Brain microvascular endothelial cell (primary cell): Measurements from ENCODE around the gene BNC1.

Experiments
- DNase-seq: peaks from one replicate; pipeline ENCODE4 v3.0.0-alpha.2; 2020
- H3K27ac ChIP-seq: fragments of 250-450 bp; sonication (Bioruptor Pico); 2 replicates; pipeline ENCODE4 v1.5.1; 2020; ENCODE audit warnings: mild to moderate bottlenecking, moderate library complexity
- H3K27me3 ChIP-seq: fragments of 250-450 bp; sonication (Bioruptor Pico); replicated peaks from 2 replicates; pipeline ENCODE4 v1.5.1; 2020; ENCODE audit warnings: mild to moderate bottlenecking
- H3K36me3 ChIP-seq: fragments of 250-450 bp; sonication (Bioruptor Pico); replicated peaks from 2 replicates; pipeline ENCODE4 v1.5.1; 2020; ENCODE audit warnings: mild to moderate bottlenecking
- H3K4me3 ChIP-seq: 2 replicates; pipeline ENCODE4 v1.5.1; 2011; ENCODE audit warnings: low read depth, mild to moderate bottlenecking, control low read depth, low read length, moderate library complexity
- CTCF ChIP-seq: IDR thresholded peaks from 2 replicates; pipeline ENCODE4 v1.5.1; 2011; ENCODE audit warnings: low read depth, mild to moderate bottlenecking, moderate library complexity, low read length, control low read depth, inconsistent platforms; ENCODE audit errors: missing control alignments
- in situ Hi-C: cut with HindIII; loops from 2 replicates; pipeline ENCODE4 v1.10.0; 2017; ENCODE audit warnings: low sequenced_read_pairs, low pct_ligation_motif_present

Gene BNC1

GRCh38 chr15:83219026-83219425 lies 65.4 kb downstream of the BNC1 start:
- Histone ChIP-seq H3K36me3 (no peaks in the 10 kb centered on the region), H3K27ac (no peak overlapping the region), H3K27me3 (no peaks in the 10 kb centered on the region), H3K4me3 (no peak overlapping the region)
- peak; percentile 18 for DNase-seq
- TF ChIP-seq CTCF, result no peak
- in situ Hi-C loops, result no loop called here

- TF ChIP-seq CTCF, result no peak
- no peaks in the 10 kb centered on the region for H3K27me3 ChIP-seq
- H3K27ac ChIP-seq, result no peak overlapping the region
- DNase-seq, result no peak
- in situ Hi-C loops, result no loop called here
- no peaks in the 10 kb centered on the region for H3K36me3 ChIP-seq
- H3K4me3 ChIP-seq, result no peak overlapping the region
Observed at GRCh38 chr15:83215306-83215705, 69.2 kb downstream of the BNC1 start.

- H3K36me3 ChIP-seq, result no peaks in the 10 kb centered on the region
- in situ Hi-C loops, result no loop called here
- H3K4me3 ChIP-seq, result no peak overlapping the region
- H3K27ac ChIP-seq, result no peak overlapping the region
- no peaks in the 10 kb centered on the region for H3K27me3 ChIP-seq
- DNase-seq, result no peak
- TF ChIP-seq CTCF, result no peak
Observed at GRCh38 chr15:83210619-83211018, 73.8 kb downstream of the BNC1 start.

- no peak overlapping the region for H3K4me3 ChIP-seq
Observed at GRCh38 chr15:83209333-83209732, 75.1 kb downstream of the BNC1 start.

GRCh38 chr15:83208367-83208661 lies 76.2 kb downstream of the BNC1 start:
- no peak for TF ChIP-seq CTCF
- Histone ChIP-seq H3K36me3 (no peaks in the 10 kb centered on the region), H3K27ac (no peak overlapping the region), H3K4me3 (peak overlapping the region; percentile 81), H3K27me3 (no peaks in the 10 kb centered on the region)
- DNase-seq, result no peak
- in situ Hi-C loops, result no loop called here

More at GRCh38 chr15:83209333-83209732, 75.1 kb downstream of the BNC1 start:
- no peak for TF ChIP-seq CTCF
- in situ Hi-C loops, result no loop called here
- Histone ChIP-seq H3K27ac (no peak overlapping the region), H3K36me3 (no peaks in the 10 kb centered on the region), H3K27me3 (no peaks in the 10 kb centered on the region)
- no peak for DNase-seq

GRCh38 chr15:83207660-83208366 lies 76.7 kb downstream of the BNC1 start, which contains the start of gene HDGFL3:
Gene HDGFL3 (minus strand): TSS chr15:83207823. CDS start chr15:83207414, 409 bp downstream.
- in situ Hi-C loops, result no loop called here
- peak within 1 kb of the TSS; percentile 81 for H3K4me3 ChIP-seq
- TF ChIP-seq CTCF, result peak; percentile 29
- H3K27ac ChIP-seq, result peak within 1 kb of the TSS; percentile 72
- no peaks in the 10 kb centered on the region for H3K27me3 ChIP-seq
- peak; percentile 51 for DNase-seq
- no peaks in the 10 kb centered on the region for H3K36me3 ChIP-seq
